ENCODE data around the gene MEIOB. TPM values are rescaled to one million over a fixed set of nuclear protein-coding genes. Genes with fewer than 3 reads are reported as not detected.
A peak's percentile ranks its signal among the peaks of the same experiment; 100 is the strongest.
"Not testable (repeated sequence)": the region's sequence is repeated elsewhere in the genome, so short reads cannot be mapped to it uniquely, and the experiment has no call there.

MEIOB gene, protein sequence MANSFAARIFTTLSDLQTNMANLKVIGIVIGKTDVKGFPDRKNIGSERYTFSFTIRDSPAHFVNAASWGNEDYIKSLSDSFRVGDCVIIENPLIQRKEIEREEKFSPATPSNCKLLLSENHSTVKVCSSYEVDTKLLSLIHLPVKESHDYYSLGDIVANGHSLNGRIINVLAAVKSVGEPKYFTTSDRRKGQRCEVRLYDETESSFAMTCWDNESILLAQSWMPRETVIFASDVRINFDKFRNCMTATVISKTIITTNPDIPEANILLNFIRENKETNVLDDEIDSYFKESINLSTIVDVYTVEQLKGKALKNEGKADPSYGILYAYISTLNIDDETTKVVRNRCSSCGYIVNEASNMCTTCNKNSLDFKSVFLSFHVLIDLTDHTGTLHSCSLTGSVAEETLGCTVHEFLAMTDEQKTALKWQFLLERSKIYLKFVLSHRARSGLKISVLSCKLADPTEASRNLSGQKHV
- total RNA-seq = not detected
- long read RNA-seq, partial matches to known transcripts = 0 of 1 reads
- long read RNA-seq, other reads (novel, unspliced or antisense) = 1 of 1 reads

DNA sequence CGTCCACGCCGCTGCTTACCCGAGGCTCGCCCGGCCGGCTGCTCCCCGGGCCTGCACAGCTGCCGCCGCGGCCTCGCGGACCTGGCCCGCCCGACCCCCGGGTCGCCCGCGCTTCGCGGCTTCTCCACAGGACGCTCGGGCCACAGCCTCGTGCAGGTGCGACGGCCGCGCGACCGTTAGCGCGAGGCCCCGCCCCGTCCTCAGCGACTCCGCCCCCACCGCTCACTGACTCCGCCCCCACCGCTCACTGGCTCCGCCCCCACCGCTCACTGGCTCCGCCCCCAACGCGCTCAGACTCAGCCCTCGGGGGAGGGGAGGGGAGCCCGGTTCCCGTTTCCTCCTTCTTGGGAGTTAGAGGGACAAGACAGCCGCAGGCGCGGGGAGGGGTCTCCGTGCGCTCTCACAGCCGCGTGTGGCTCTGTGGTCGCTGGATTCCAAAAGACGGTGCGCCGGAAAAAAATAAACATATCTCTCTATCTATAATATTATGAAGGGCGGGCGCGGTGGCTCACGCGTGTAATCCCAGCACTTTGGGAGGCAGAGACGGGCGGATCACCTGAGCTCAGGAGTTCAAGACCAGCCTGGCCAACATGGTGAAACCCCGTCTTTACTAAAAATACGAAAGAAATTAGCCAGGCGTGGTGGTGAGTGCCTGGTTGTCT, at the start of gene MEIOB:
TSS of gene MEIOB (minus strand) at position 191 of the 662 bp plus-strand sequence. CDS start 3,989 bp downstream, outside the sequence.
- DNase-seq (ENCODE audit: low spot score) = peak; percentile 84

DNA sequence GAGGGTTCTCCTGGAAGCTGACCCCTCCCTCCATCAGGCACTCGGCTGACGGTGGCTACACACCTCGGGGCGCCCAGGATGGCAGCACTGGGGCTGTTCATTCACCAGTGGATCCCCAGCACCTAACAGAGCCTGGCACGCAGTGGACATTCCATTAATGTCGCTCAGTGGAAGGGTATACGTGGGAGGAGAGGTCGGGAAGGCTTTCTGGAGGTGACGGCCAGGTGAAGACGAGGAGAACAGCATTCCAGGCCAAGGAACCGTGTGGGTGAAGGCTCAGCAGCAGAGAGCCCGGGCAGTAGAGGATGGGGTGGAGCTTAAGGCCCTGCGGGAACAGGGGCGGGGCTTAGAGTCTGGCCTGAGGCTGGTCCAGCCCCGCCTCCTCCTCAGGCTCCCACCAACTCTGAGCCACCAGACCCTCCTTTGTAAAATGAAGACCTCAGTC, 48.8 kb upstream of the MEIOB start:
- DNase-seq (ENCODE audit: low spot score) = no peak

DNA sequence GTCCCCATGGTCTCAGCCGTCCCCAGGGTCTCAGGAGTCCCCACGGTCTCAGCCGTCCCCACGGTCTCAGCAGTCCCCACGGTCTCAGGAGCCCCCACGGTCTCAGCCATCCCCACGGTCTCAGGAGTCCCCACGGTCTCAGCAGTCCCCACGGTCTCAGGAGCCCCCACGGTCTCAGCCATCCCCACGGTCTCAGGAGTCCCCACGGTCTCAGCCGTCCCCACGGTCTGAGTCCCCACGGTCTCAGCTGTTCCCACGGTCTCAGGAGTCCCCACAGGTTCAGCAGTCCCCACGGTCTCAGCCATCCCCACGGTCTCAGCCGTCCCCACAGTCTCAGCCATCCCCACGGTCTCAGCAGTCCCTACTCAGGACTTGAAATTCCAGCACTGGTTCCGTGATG, 48.2 kb upstream of the MEIOB start:
- DNase-seq (ENCODE audit: low spot score) = not testable (repeated sequence)

DNA sequence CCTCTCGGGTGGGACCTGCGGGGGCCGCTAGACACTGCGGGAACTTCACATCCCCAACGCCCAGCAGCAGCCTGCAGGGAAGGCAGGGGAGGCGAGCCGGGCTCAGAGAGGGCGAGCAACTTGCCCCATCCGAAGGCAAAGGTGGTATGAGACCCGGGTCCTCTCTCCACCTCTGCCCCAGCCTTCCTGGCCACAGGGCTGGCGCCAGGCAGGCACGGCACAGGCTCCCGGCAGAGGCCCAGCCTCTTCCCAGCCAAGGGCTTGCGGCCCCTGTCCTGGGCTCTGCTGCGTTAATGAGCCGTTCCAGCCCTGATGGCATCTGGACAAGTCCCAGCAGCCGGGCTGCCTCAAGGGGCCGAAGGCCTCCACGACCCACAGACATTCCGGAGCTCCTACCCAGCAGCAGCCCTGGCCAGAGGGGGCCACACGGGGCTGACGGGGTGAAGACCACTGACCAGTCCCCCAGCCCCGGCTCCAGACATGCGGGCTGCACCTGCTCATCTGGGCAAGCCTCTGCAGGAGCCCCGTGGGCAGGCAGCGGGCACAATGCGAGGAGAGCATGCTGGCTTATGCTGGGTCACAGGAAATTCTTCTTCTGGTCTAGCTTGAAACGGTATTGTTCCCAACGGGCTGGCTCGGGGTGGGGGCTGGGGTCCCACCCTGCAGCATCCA, 47.5 kb upstream of the MEIOB start:
- no peak for DNase-seq (ENCODE audit: low spot score)

DNA sequence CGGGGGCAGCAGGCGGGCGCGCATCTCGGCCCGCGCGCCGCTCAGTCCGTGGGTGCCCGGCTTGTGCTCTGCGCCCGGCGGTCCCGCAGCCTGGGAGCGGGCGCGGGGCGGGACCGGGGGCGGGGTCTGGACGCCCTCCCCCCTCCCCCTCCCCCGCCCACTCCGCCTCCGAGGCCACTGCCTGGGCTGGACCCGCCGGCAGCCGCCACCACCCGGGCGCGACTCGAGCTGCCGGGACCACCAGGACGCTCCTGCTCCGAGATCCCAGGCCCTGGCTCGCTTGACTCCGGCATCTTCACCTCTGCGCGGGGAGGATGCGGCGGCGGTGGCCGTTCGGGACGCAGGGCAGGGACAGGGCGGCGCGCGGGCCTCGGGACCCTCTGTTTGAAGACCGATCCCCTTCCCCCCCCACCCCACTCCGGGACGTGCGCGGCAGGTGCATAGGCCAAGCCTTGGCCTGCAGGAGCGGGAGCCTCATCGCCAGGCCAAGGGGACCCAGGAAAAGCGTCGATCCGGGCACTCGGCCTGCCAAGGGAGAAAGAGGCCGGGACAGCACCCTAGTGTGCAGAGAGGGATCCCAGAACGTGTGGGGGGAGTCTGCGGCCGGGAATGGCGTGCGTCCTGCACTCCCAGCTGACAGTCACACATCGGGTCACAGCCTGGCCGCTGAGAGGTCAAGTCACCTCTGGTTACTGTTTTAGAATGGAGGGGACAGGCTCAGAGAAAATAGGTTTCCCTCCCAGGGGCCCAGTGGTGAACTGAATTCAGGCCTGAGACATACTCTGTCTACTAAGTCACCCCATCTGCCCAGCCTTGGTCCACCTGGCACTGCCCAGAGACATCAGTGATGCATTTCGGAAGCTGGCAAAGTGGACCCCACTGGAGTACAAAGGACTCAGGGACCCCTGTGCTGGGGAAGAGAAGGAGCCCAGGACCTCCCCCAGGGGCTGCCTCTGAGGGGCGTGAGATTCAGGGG, 46.7 kb upstream of the MEIOB start, which contains the start of gene HS3ST6:
TSS of gene HS3ST6 (minus strand) at position 65 of the 976 bp plus-strand sequence. CDS start 92 bp downstream, outside the sequence.
- no peak for DNase-seq (ENCODE audit: low spot score)

DNA sequence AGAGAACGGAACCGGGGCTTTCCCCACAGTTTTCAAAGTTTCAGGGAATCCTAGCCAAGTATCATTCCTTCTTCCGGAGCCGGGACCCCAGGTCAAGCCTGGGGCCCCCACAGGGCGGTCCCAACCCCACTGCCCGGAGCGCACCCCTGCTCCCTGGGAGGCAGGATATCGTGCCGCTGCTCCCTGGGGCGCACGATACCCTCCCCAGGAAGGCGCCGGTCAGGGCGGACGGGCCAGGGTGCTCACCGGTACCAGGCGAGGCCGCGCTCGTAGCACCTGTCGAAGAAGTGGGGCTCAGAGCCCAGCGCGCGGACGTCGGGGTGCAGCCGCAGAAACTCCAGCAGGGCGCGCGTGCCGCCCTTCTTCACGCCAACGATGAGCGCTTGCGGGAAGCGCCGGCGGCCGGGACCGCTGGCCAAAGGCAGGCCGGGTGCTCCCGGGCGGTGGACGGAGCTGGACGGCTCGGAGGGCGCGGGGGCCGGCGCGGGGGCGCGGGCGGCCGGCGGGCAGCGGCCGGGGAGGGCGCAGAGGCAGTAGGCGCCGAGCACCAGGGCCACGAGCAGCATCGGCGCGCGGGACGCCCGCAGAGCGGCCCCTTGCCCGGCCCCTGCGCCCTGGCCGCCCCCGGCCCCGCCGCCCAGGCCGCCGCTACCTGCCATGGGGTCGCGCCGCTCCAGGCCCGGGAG, 45.8 kb upstream of the MEIOB start:
- DNase-seq (ENCODE audit: low spot score) = no peak

DNA sequence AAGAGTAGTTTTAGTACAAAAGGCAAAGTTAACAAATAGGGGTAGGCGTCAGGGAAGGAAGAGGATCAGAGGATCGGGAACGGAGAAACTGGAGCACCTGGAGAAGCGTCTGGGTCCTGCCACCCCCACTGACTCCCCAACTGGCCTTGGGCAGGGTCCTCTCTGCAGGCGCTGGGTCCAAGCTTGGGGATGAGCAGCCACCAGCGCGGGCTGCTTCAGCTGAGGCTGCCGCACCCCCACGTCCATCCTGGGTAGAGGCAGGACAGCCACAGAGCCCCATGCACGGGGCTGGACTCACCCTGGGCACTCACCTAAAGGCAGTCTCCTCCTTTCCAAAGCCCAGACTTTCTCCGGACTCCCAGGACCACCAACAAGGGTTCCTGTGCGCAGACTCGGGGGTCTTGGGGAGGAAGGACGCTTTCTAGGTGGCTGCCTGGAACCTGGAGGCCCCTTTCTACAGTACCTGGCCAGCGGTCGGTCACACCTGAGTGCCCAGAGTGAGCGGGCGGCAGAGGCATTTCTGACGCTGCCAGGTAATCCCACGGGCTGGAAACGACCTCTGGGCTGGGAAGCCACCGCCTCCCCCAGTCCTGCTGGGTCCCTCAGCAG, 45.2 kb upstream of the MEIOB start:
- DNase-seq (ENCODE audit: low spot score) = no peak

DNA sequence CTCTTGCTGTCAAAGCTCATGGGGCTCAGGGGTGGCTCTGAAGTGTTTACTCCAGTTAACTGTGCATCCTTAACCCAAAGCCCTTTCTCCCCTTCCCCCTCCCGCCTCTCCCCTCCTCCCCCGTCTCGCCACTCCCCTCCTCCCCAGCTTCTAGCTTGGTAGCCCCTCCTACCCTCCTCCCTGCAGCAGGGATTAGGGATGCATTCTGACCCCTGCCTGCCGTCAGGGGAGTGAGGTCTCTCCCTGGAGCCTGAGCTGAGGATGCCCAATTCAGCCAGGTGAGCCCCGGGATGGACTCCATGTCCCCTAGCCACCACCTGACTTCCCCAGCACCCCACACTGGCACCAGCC, 44.7 kb upstream of the MEIOB start:
- DNase-seq (ENCODE audit: low spot score) = no peak

DNA sequence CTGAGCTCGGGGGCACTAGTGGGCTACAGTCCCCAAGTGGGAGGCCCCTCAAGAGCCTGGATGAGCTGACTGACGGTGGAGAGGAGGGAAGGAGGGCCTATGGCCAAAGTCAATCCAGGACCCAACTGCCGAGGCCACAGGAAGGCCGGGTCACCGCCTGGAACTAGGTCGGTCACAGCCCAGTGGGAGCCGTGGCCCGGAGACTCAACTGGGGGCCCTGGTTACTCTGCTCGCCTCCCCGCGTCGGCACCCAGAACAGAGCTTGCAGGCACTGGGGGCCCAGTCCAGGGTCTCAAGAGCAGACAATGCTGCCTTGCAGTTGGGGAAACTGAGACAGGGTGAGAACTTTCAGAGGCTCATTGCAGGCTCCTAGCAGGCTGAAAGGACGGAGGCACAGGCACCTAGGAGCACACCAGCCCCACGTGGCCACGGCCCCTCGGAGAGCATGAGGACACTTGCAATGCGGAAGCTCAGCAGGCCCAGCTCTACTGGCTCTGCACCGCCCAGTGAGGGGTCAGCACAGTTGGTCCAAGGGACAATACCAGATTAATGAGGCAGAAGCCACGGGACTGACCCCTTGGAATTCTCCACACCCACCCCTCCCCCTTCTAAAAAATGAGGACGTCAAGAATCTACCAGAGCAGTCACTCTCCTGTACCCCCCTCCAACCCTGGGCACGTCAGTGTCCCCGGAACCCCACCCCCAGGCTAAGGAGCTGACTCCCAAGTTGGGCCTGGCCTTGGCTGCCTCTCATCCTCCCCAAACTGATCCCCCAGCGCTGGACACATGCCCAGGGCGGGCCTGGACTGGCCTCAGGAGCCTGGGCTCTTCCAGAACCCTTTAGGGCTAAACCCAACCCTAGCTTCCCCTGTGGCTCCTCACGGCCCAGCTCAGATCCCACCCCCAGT, 44.0 kb upstream of the MEIOB start:
- no peak for DNase-seq (ENCODE audit: low spot score)

DNA sequence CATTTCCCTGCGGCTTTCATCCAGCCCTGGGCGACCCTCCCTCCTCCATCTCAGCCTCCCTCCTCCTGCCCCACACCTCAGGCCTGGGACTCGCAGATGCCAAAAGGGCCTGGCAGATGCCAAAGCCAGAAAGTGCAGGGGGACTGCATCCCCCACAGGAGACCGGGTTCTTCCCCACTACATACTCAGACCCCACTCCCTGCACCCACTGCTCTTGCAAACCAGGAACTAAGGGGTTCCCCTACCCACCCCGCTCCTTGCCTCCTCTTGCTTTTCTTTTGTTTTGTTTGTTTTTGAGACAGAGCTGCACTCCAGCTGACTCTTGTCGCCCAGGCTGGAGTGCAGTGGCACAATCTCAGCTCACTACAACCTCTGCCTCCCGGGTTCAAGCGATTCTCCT, 43.0 kb upstream of the MEIOB start:
- no peak for DNase-seq (ENCODE audit: low spot score)

DNA sequence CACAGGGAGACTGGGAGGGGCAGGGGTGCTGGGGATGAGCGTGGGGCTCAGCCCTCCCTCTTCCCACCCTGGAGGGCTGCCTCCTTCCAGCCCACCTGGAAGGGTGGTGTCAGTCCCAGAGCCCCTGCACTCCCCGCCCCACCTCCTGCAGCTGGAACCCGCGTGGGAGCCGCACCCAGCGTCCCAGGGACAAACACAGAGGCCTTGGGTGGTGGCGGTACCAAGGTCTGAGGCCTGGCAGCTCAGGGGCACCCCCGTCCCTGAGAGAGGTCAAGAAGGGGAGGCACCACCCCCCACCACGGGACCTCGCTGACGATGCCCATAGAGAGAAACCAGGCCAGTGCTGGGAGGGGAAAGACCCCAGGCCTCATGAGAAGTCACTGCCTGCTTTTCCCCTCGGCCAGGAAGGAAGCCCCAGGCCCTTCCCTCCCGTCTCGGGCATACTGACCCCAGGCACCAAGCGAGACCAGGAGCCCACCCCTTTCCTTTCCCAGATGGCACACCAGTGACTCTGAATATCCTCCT, 42.2 kb upstream of the MEIOB start:
- no peak for DNase-seq (ENCODE audit: low spot score)

DNA sequence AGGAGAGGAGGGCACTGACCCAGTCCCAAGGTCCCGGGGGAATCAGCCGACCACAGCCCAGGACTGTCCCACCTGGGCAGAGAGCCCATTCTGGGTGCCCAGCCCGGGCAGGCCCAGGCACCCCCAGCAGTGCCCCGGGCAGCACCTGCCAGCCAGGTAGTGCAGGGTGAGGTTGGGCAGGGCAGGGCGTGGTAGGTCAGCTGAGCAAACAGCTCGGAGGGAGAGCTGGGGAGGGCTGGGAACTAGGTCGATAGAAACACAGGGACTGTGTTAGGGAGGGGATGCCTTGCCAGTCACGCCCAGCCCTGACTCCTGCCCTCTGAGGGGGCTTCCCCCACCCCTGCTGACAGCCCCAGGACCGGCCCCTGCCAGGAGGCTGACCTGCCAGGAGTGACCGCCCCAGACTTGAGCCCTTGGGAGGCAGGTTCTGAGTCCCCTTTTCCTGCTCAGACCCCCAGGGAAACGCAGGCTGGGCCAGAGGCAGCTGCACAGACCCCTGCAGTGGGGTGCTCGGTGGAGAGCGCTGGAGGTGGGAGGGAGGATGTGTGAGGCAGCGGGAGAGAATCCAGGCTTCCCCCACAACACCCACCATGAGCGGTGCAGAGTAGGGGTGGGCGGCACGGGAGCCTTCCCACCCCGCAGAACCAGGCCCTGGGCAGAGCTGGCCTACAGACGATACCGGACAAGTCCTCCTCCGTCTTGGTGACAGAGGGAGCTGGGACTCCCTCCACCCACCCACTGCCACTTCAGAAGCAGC, 41.5 kb upstream of the MEIOB start:
- DNase-seq (ENCODE audit: low spot score) = no peak

DNA sequence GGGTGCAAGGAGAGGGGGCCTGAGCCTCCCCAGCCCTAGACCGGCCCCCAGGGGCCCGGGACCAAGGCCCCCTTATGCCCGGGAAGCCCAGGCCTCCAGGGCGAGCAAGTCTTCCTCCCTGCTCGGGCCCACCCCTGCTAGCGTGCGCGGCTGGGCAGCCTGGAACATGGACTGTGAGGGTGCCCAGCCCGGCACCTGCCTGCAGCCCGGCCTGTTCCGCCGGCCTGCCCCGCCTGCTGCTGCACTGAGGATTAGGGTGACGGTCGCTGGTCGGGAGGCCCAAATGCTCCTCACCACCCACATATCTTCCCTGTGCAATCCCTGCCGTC, 40.2 kb upstream of the MEIOB start:
- no peak for DNase-seq (ENCODE audit: low spot score)

DNA sequence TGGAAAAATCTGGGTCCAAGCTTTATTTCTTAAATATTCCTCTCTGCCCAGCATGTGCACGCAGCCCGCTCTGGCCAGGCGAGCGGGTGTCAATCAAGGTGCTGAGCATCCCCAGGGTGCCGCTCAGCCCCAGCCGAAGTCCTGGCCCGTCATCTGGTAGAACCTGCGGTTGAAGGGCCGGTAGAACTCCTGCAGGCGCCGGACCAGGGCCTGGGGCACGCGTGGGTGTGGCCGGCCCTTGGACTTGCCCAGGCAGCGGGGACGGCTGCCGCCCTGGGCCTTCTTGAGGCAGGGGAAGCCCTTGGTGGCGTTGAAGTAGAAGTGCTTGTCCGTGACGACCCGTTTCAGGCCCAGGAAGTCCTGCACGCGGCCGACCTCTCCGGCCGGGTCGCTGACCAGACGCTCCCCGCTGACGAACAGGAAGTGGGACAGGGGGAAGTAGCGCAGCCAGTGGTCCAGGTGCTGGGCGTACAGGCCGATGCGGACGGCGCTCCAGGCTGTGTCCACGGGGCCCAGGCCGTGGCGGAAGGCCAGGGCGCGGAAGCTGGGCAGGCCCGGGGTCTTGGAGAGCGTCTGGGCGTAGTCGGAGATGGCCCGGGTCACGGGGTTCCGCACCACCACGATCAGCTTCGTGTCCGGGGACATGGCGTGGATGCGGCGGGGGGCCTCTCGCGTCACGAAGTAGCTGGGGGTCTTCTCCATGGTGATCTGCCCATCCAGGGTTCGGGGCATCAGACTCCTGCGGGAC, 39.7 kb upstream of the MEIOB start:
- no peak for DNase-seq (ENCODE audit: low spot score)

DNA sequence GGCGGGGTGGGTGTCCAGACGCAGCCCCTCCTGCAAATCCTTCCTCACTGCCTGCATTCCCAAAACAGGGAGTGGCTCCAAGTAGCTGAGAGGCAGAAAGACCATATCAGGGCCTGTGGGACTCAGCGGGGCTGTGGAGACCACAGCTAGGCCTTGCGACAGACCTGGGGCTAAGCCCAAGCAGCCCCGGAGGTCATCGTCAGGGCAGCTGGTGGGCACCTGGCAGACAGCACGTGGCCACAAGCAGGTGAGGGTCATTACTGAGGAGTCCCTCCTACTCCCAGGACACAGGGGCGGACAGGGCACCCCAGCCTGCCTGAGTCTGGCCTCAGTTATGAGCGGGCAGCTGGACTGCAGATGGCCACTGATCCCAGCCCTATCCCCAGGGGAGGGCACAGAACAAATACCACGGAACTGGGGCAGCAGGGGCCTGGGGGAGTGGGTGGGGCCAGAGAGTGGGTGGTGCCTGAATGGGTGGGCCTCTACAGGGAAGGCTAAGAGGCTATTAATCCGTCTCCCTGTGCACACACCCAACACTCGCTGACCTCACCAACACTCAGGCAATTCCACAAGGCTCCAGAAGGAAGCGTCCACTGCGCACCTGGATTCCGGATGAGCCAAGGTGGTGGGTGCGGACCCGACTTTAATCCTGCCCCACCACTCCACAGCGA, 37.7 kb upstream of the MEIOB start:
- DNase-seq (ENCODE audit: low spot score) = no peak

DNA sequence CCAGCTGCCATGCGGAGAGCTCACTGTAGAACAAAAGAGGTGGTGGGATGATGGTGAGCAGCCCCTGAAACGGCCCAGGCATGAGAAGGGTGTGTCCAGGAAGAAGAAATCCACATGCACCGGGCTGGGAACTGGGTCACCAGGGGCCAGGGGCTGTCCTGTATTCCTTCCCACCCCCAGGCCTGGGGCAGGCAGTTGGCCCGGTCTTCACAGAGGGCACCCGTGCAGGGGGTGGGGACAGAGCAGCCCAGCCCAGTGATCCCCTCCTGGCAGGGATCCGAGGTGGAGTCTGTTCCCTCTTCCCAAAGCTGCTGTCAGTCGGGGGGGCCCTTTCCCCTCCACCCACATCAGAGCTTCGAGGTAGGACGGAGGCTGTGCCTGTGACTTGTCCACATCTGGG, 37.0 kb upstream of the MEIOB start:
- no peak for DNase-seq (ENCODE audit: low spot score)
